Measurements from ENCODE around the gene PRADC1.
A peak's percentile ranks its signal among the peaks of the same experiment; 100 is the strongest.
"Not testable (repeated sequence)": the region's sequence is repeated elsewhere in the genome, so short reads cannot be mapped to it uniquely, and the experiment has no call there.

The PRADC1 gene

GRCh38 chr2:73233154-73233931 is at the start of gene PRADC1:
TSS of gene PRADC1 (minus strand) at chr2:73233239. CDS start at chr2:73233160, 79 bp downstream.
- DNase-seq (ENCODE audit: low read depth): peak; percentile 90

- DNase-seq (ENCODE audit: low read depth): no peak
These were observed 48.2 kb upstream of the PRADC1 start for GRCh38 chr2:73281244-73281643.

- DNase-seq (ENCODE audit: low read depth): no peak
These were observed 46.8 kb upstream of the PRADC1 start for GRCh38 chr2:73279852-73280251.

GRCh38 chr2:73272270-73272669 is 39.2 kb upstream of the PRADC1 start:
- no peak for DNase-seq (ENCODE audit: low read depth)

GRCh38 chr2:73269686-73270465 is 36.8 kb upstream of the PRADC1 start:
- DNase-seq (ENCODE audit: low read depth): no peak

GRCh38 chr2:73268830-73269685 is 36.0 kb upstream of the PRADC1 start:
- peak; percentile 57 for DNase-seq (ENCODE audit: low read depth)

- no peak for DNase-seq (ENCODE audit: low read depth)
These were observed 35.4 kb upstream of the PRADC1 start for GRCh38 chr2:73268366-73268829.

GRCh38 chr2:73267008-73267407 is 34.0 kb upstream of the PRADC1 start:
- no peak for DNase-seq (ENCODE audit: low read depth)

GRCh38 chr2:73266061-73266901 is 33.2 kb upstream of the PRADC1 start:
- DNase-seq (ENCODE audit: low read depth): no peak

GRCh38 chr2:73265298-73266060 is 32.4 kb upstream of the PRADC1 start:
- DNase-seq (ENCODE audit: low read depth): no peak

GRCh38 chr2:73264783-73265182 is 31.7 kb upstream of the PRADC1 start:
- no peak for DNase-seq (ENCODE audit: low read depth)

GRCh38 chr2:73264332-73264606 is 31.2 kb upstream of the PRADC1 start:
- DNase-seq (ENCODE audit: low read depth): no peak

GRCh38 chr2:73263540-73264331 is 30.7 kb upstream of the PRADC1 start:
- DNase-seq (ENCODE audit: low read depth): no peak

- not testable (repeated sequence) for DNase-seq (ENCODE audit: low read depth)
These were observed 29.8 kb upstream of the PRADC1 start for GRCh38 chr2:73262691-73263429.

GRCh38 chr2:73262108-73262651 is 29.1 kb upstream of the PRADC1 start:
- no peak for DNase-seq (ENCODE audit: low read depth)

GRCh38 chr2:73260338-73260984 is 27.4 kb upstream of the PRADC1 start:
- DNase-seq (ENCODE audit: low read depth): no peak

GRCh38 chr2:73259704-73260337 is 26.8 kb upstream of the PRADC1 start:
- no peak for DNase-seq (ENCODE audit: low read depth)

GRCh38 chr2:73259276-73259675 is 26.2 kb upstream of the PRADC1 start:
- DNase-seq (ENCODE audit: low read depth): no peak

All from activated T-cell treated with anti-CD3 and anti-CD28 coated beads for 24 hours (primary cell).